ENCODE results near the gene GYS2.

GYS2 gene

DNA sequence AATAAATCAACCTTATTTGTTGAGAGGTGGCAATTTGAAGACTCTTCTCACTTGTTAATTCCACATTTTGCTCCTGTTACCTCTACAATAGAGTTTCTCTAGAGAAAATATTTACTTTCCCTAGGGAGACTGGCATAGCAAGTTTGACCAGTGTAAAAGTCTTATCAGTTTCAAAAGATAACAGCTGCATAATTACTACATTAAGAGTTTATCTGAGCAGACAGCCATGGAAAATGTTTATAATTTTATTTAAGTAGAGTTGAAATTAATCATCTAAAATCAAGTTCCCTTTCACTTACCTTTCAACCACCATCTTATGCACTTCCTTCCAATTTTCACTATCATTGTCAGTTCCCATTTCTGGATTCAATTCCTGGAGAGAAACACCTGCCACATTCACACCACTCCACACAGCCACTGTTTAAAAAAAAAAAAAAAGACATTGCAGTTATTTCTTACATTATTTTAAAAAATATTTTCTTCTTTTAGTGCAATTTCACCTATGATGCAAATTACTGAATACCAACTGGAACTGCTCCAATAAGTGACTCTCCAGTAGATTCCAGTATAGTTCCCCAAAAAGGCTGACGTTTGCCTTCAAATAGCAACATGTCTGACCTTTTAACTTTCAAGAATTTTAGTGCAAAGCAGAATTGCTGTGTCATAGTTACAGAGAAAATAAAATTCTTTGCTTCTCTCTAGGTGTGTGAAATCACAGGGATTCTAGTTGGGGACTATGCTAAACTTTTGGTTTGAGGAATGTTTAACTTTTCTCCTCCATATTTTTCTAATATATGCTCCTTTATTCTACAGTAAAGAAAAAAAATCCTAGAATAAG, 33.6 kb upstream of the GYS2 start:
- H3K27me3 ChIP-seq (ENCODE audit: control insufficient read depth in 2 of 2, insufficient read depth in 2 of 2, low read length in 2 of 2) = no peaks in the 10 kb centered on the region
- peaks cover 0 to 3% of the 10 kb centered on the region in 2 donors for H3K4me1 ChIP-seq (ENCODE audit: control insufficient read depth in 2 of 2, insufficient read depth in 2 of 2, low read length in 2 of 2)
- H3K36me3 ChIP-seq (ENCODE audit: control insufficient read depth in 2 of 2, insufficient read depth in 2 of 2, low read length in 2 of 2) = peaks cover 34 to 41% of the 10 kb centered on the region in 2 donors
- no peak overlapping the region for H3K4me3 ChIP-seq (ENCODE audit: low read length in 2 of 2)
- H3K9me3 ChIP-seq (ENCODE audit: control insufficient read depth in 2 of 2, low read length in 2 of 2) = no peaks in the 10 kb centered on the region
- no peak overlapping the region for H3K9ac ChIP-seq (ENCODE audit: low read depth in 1 of 2, low read length in 2 of 2)
- no peak overlapping the region for H3K27ac ChIP-seq (ENCODE audit: low read depth in 2 of 2, low read length in 2 of 2)

DNA sequence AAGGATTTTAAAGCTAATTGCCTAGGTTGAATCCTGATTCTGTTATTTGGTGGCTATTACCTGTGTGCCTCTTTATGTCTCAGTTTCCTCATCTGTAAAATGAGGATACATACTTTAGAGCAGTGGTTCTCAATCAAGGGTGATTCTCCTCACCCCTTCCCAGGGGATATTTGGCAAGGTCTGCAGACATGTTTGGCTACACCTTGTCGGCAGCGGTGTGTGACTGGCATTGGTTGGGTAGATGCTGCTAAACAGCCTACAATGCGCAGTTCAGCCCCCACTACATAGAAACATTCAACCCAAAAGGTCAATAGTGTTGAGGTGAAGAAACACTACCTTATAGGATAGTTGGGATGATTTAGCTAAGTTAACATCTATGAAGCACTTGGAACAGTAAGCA, 29.6 kb upstream of the GYS2 start:
- H3K27ac ChIP-seq (ENCODE audit: low read depth in 2 of 2, low read length in 2 of 2) = no peak overlapping the region
- H3K36me3 ChIP-seq (ENCODE audit: control insufficient read depth in 2 of 2, insufficient read depth in 2 of 2, low read length in 2 of 2) = peaks cover 17 to 21% of the 10 kb centered on the region in 2 donors
- no peak overlapping the region for H3K4me3 ChIP-seq (ENCODE audit: low read length in 2 of 2)
- no peaks in the 10 kb centered on the region for H3K9me3 ChIP-seq (ENCODE audit: control insufficient read depth in 2 of 2, low read length in 2 of 2)
- no peak overlapping the region for H3K9ac ChIP-seq (ENCODE audit: low read depth in 1 of 2, low read length in 2 of 2)
- H3K4me1 ChIP-seq (ENCODE audit: control insufficient read depth in 2 of 2, insufficient read depth in 2 of 2, low read length in 2 of 2) = peaks cover 0 to 3% of the 10 kb centered on the region in 2 donors
- H3K27me3 ChIP-seq (ENCODE audit: control insufficient read depth in 2 of 2, insufficient read depth in 2 of 2, low read length in 2 of 2) = no peaks in the 10 kb centered on the region

DNA sequence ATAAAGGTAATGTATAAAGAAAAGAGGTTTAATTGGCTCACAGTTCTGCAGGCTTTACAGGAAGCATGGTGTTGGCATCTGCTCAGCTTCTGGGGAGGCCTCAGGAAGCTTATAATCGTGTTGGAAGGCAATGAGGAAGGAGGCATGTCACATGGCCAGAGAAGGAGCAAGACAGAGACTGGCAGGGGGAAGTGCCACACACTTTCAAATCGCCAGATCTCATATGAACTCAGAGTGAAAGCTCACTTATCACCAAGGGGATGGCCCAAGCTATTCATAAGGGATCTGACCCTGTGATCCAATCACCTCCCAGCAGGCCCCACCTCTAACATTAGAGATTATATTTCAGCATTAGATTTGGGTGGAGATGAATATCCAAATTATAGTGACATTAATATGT, 26.7 kb upstream of the GYS2 start:
- H3K4me3 ChIP-seq (ENCODE audit: low read length in 2 of 2) = no peak overlapping the region
- no peaks in the 10 kb centered on the region for H3K27me3 ChIP-seq (ENCODE audit: control insufficient read depth in 2 of 2, insufficient read depth in 2 of 2, low read length in 2 of 2)
- no peaks in the 10 kb centered on the region for H3K9me3 ChIP-seq (ENCODE audit: control insufficient read depth in 2 of 2, low read length in 2 of 2)
- peaks cover 14 to 17% of the 10 kb centered on the region in 2 donors for H3K36me3 ChIP-seq (ENCODE audit: control insufficient read depth in 2 of 2, insufficient read depth in 2 of 2, low read length in 2 of 2)
- H3K27ac ChIP-seq (ENCODE audit: low read depth in 2 of 2, low read length in 2 of 2) = no peak overlapping the region
- H3K4me1 ChIP-seq (ENCODE audit: control insufficient read depth in 2 of 2, insufficient read depth in 2 of 2, low read length in 2 of 2) = no peaks in the 10 kb centered on the region
- no peak overlapping the region for H3K9ac ChIP-seq (ENCODE audit: low read depth in 1 of 2, low read length in 2 of 2)

DNA sequence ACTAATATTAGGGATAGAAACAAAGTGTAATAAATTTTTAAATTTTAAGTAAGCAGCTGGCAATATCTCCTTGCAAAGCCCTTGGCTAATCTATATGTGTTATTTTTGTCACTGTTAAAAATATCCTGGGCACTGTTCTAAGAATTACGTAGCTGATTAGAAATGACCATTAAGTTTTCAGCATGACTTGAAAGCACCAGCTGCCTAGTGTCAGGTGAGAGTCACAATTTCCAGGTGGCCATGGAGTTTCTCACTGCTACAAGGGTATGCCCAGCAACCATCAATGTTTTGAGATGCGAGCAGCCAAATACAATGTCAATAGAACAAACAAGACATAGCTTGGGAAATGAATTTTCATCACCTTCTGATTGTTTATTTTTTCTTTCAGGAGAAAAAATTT, 23.3 kb upstream of the GYS2 start:
- H3K27ac ChIP-seq (ENCODE audit: low read depth in 2 of 2, low read length in 2 of 2) = no peak overlapping the region
- no peak overlapping the region for H3K4me3 ChIP-seq (ENCODE audit: low read length in 2 of 2)
- H3K9ac ChIP-seq (ENCODE audit: low read depth in 1 of 2, low read length in 2 of 2) = no peak overlapping the region
- no peaks in the 10 kb centered on the region for H3K9me3 ChIP-seq (ENCODE audit: control insufficient read depth in 2 of 2, low read length in 2 of 2)
- H3K36me3 ChIP-seq (ENCODE audit: control insufficient read depth in 2 of 2, insufficient read depth in 2 of 2, low read length in 2 of 2) = no peaks in the 10 kb centered on the region
- no peaks in the 10 kb centered on the region for H3K27me3 ChIP-seq (ENCODE audit: control insufficient read depth in 2 of 2, insufficient read depth in 2 of 2, low read length in 2 of 2)
- no peaks in the 10 kb centered on the region for H3K4me1 ChIP-seq (ENCODE audit: control insufficient read depth in 2 of 2, insufficient read depth in 2 of 2, low read length in 2 of 2)

DNA sequence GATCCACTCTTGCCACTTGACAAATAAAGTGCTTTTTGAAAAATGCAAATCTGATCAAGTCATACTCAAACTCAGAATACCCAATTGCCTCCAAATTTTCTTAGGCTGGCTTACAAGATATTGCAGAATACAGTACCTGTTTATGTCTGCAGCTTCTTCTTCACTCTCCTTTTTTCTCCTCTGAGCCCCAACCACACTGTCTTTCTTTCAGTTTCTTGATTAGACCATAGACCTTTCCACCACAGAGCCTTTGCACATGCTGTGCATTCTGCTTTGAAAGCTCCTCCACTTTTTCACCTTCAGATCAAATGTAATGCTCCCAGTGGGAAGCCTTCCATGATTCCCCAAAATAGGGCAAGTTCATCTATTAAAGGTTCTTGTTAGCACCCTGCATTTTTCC, 13.9 kb upstream of the GYS2 start:
- no peaks in the 10 kb centered on the region for H3K9me3 ChIP-seq (ENCODE audit: control insufficient read depth in 2 of 2, low read length in 2 of 2)
- H3K27me3 ChIP-seq (ENCODE audit: control insufficient read depth in 2 of 2, insufficient read depth in 2 of 2, low read length in 2 of 2) = no peaks in the 10 kb centered on the region
- no peak overlapping the region for H3K27ac ChIP-seq (ENCODE audit: low read depth in 2 of 2, low read length in 2 of 2)
- H3K4me3 ChIP-seq (ENCODE audit: low read length in 2 of 2) = no peak overlapping the region
- H3K9ac ChIP-seq (ENCODE audit: low read depth in 1 of 2, low read length in 2 of 2) = no peak overlapping the region
- no peaks in the 10 kb centered on the region for H3K36me3 ChIP-seq (ENCODE audit: control insufficient read depth in 2 of 2, insufficient read depth in 2 of 2, low read length in 2 of 2)
- no peaks in the 10 kb centered on the region for H3K4me1 ChIP-seq (ENCODE audit: control insufficient read depth in 2 of 2, insufficient read depth in 2 of 2, low read length in 2 of 2)

DNA sequence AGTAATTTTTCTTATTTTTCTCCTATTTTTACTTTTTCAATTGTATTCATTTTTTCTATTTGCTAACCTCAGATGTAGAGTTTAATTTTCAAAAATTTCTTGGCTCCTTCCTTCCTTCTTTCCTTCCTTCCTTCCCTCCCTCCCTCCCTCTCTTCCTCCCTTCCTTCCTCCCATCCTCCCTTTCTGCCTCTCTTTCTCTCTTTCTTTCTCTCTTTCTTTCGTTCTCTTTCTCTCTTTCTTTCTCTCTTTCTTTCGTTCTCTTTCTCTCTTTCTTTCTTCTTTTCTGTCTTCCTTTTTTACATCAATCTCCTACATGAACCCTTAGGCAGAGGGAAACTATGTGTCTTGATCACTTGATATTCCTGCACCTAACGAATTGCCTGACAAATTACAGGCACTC, 12.4 kb upstream of the GYS2 start:
- H3K9ac ChIP-seq (ENCODE audit: low read depth in 1 of 2, low read length in 2 of 2) = no peak overlapping the region
- no peaks in the 10 kb centered on the region for H3K27me3 ChIP-seq (ENCODE audit: control insufficient read depth in 2 of 2, insufficient read depth in 2 of 2, low read length in 2 of 2)
- no peak overlapping the region for H3K4me3 ChIP-seq (ENCODE audit: low read length in 2 of 2)
- H3K9me3 ChIP-seq (ENCODE audit: control insufficient read depth in 2 of 2, low read length in 2 of 2) = no peaks in the 10 kb centered on the region
- no peaks in the 10 kb centered on the region for H3K4me1 ChIP-seq (ENCODE audit: control insufficient read depth in 2 of 2, insufficient read depth in 2 of 2, low read length in 2 of 2)
- no peak overlapping the region for H3K27ac ChIP-seq (ENCODE audit: low read depth in 2 of 2, low read length in 2 of 2)
- H3K36me3 ChIP-seq (ENCODE audit: control insufficient read depth in 2 of 2, insufficient read depth in 2 of 2, low read length in 2 of 2) = no peaks in the 10 kb centered on the region

DNA sequence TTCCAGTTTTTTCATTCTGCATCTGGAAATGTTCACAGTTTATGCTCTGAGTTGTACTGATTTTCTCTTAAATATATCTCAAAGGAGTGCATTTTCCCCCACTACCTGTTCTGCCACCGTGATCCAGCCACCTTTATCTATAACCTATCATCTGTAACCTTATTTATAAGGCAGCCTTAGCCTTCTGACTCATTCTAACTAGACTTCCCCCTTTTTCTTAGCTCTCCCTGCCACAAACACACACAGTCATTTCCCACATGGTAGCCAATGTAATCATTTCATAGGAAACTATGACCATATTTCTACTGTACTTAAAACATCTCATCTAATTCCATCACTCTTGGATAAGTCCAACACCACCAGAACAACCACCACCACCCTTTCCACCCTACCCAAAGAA, 10.8 kb upstream of the GYS2 start:
- no peak overlapping the region for H3K4me3 ChIP-seq (ENCODE audit: low read length in 2 of 2)
- no peaks in the 10 kb centered on the region for H3K36me3 ChIP-seq (ENCODE audit: control insufficient read depth in 2 of 2, insufficient read depth in 2 of 2, low read length in 2 of 2)
- no peaks in the 10 kb centered on the region for H3K9me3 ChIP-seq (ENCODE audit: control insufficient read depth in 2 of 2, low read length in 2 of 2)
- no peaks in the 10 kb centered on the region for H3K4me1 ChIP-seq (ENCODE audit: control insufficient read depth in 2 of 2, insufficient read depth in 2 of 2, low read length in 2 of 2)
- no peak overlapping the region for H3K9ac ChIP-seq (ENCODE audit: low read depth in 1 of 2, low read length in 2 of 2)
- H3K27ac ChIP-seq (ENCODE audit: low read depth in 2 of 2, low read length in 2 of 2) = no peak overlapping the region
- H3K27me3 ChIP-seq (ENCODE audit: control insufficient read depth in 2 of 2, insufficient read depth in 2 of 2, low read length in 2 of 2) = no peaks in the 10 kb centered on the region

DNA sequence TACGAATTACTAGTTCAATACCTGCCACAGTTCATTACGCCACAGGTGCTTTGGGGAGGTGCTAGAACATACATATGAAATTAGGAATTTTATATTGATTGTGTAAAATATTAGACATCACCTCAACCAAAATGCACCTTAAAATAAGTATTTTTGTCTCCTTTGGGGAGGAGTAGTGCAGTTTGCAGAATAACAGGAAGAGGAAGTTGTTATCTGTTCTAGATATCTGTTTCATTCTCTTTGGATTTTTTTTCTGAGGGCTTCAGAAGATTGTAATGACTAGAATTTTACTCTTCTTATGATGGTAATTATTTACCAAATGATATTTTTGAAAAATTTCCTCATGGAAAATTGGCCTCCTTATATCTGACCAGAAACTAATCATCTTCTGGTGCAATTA, 9.9 kb upstream of the GYS2 start:
- no peak overlapping the region for H3K4me3 ChIP-seq (ENCODE audit: low read length in 2 of 2)
- H3K36me3 ChIP-seq (ENCODE audit: control insufficient read depth in 2 of 2, insufficient read depth in 2 of 2, low read length in 2 of 2) = no peaks in the 10 kb centered on the region
- H3K27ac ChIP-seq (ENCODE audit: low read depth in 2 of 2, low read length in 2 of 2) = no peak overlapping the region
- no peak overlapping the region for H3K9ac ChIP-seq (ENCODE audit: low read depth in 1 of 2, low read length in 2 of 2)
- H3K27me3 ChIP-seq (ENCODE audit: control insufficient read depth in 2 of 2, insufficient read depth in 2 of 2, low read length in 2 of 2) = no peaks in the 10 kb centered on the region
- H3K9me3 ChIP-seq (ENCODE audit: control insufficient read depth in 2 of 2, low read length in 2 of 2) = no peaks in the 10 kb centered on the region
- H3K4me1 ChIP-seq (ENCODE audit: control insufficient read depth in 2 of 2, insufficient read depth in 2 of 2, low read length in 2 of 2) = no peaks in the 10 kb centered on the region

DNA sequence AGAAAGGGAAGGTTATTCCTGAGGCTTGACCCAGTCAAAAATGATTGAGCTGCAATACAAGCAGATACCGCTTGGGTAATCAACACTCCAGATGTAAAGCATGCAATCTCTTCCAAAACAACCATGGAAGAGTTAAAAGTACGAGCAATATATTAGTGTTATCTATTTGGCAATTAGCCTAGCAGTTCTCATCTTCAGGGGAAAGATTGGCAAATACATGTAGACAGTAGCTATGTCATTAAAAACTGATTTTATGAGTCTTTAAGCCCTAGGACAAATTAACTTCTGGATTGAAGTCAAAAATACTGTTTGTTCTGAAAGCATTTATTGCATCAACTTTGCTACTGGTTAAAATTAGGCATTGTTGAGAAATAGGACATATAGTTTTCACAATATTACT, 9.3 kb upstream of the GYS2 start:
- no peak overlapping the region for H3K4me3 ChIP-seq (ENCODE audit: low read length in 2 of 2)
- no peak overlapping the region for H3K27ac ChIP-seq (ENCODE audit: low read depth in 2 of 2, low read length in 2 of 2)
- no peaks in the 10 kb centered on the region for H3K27me3 ChIP-seq (ENCODE audit: control insufficient read depth in 2 of 2, insufficient read depth in 2 of 2, low read length in 2 of 2)
- H3K4me1 ChIP-seq (ENCODE audit: control insufficient read depth in 2 of 2, insufficient read depth in 2 of 2, low read length in 2 of 2) = no peaks in the 10 kb centered on the region
- no peaks in the 10 kb centered on the region for H3K36me3 ChIP-seq (ENCODE audit: control insufficient read depth in 2 of 2, insufficient read depth in 2 of 2, low read length in 2 of 2)
- H3K9me3 ChIP-seq (ENCODE audit: control insufficient read depth in 2 of 2, low read length in 2 of 2) = no peaks in the 10 kb centered on the region
- no peak overlapping the region for H3K9ac ChIP-seq (ENCODE audit: low read depth in 1 of 2, low read length in 2 of 2)

DNA sequence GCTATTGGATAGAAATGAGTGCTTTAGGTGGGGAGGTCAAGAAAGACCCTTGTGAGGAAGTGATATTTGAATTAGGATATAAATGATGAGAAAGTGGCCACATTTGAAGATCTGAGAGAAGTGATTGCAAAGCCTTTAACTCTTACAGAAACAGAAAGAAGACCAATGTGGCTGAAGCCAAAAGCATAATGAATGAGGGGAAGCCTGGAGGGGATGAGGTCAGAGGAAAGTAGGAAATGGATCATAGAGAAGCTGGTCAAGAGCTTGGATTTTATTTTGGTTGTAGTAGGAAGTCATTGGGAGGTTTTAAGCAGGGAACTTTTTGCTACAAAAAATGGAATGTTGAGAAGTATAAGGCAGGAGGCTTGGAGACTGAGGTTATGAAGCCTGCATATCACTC, 3.5 kb upstream of the GYS2 start:
- Histone ChIP-seq H3K4me3 (ENCODE audit: low read length in 2 of 2) (no peak overlapping the region), H3K27ac (ENCODE audit: low read depth in 2 of 2, low read length in 2 of 2) (no peak overlapping the region), H3K36me3 (ENCODE audit: control insufficient read depth in 2 of 2, insufficient read depth in 2 of 2, low read length in 2 of 2) (no peaks in the 10 kb centered on the region), H3K9me3 (ENCODE audit: control insufficient read depth in 2 of 2, low read length in 2 of 2) (no peaks in the 10 kb centered on the region), H3K9ac (ENCODE audit: low read depth in 1 of 2, low read length in 2 of 2) (no peak overlapping the region), H3K27me3 (ENCODE audit: control insufficient read depth in 2 of 2, insufficient read depth in 2 of 2, low read length in 2 of 2) (no peaks in the 10 kb centered on the region), H3K4me1 (ENCODE audit: control insufficient read depth in 2 of 2, insufficient read depth in 2 of 2, low read length in 2 of 2) (no peaks in the 10 kb centered on the region)

All from mucosa of rectum (tissue), 2 donors.